Measurements from ENCODE around the gene EPS15.
"Not testable (repeated sequence)": the region's sequence is repeated elsewhere in the genome, so short reads cannot be mapped to it uniquely, and the experiment has no call there.

Gene EPS15

DNA sequence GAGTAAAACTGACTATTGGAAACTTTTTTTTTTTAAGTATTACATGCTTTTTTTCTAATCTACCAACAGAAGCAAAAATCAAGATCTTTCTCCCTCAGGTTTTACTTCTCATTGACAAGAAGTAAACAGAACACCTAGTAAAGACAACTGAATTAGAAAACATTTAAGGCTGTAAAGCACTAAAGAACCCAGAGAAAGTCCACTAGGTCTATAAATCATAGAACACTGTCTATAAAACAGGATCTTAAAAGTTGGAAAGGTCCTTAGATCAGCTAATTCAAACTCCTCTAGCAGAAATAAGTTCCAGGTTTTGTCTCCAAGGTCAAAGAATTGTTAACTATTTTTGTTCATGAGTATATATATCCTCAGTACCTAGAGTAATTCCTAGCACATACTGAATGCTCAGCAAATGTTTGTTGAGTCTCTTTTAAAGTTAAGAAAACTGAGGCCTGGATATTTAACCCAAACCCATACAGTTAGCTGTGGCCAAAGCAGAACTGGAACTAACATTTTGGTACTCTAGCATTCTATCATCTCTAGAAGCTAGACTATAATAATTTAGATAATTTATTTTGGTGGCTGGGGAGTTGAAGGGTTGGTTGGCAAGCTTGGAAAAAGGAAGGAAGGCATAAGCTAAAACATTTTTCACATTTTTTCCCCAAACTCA is 3.0 kb downstream of the EPS15 start:
- no peak for DNase-seq (ENCODE audit: low read depth in 2 of 3, low spot score in 2 of 3)

DNA sequence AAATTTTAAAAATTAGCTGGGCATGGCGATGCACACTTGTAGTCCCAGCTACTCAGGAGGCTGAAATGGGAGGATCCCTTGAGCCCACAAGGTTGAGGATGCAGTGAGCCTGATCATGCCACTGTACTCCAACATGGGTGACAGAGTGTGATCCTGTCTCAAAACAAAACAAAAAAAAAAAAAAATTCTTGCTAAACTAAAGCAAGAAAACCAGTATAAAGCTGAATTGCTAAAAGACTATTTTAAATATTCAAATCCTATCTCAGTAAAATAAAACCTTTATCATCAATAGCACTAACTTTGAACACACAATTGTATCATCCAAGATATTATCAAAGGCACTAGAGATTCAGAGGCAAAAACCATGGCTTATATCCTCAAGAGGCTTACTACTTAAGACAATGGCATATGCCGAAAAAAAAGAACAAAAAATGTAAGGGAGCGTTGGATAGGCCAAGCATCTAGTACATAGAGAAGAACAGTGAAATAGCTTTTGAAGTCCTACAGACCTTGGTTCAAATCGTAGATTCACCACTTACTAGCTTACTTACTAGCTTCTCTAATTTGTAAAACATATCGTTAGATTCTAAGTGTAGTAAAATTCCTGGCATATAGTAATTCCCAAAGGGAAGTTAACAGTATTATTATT is 3.6 kb downstream of the EPS15 start:
- DNase-seq (ENCODE audit: low read depth in 2 of 3, low spot score in 2 of 3): no peak

DNA sequence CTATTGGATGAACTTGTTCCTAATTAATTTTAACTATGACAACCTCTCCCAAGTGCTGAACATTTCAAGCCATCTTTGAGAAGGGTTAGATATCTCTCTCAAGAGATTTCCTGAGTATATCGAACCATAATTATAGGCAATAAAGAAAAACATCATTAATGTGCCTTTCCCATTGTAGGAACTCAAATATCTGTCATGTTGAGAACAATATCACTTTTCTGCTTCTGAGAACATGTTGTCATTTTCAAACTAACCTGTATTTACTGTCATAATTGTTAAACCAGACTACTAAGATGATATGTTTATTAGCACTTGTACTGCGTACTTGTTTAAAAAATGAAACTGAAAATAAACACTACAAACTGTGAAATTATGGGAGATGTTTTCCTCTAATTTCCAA is 4.3 kb downstream of the EPS15 start:
- no peak for DNase-seq (ENCODE audit: low read depth in 2 of 3, low spot score in 2 of 3)

DNA sequence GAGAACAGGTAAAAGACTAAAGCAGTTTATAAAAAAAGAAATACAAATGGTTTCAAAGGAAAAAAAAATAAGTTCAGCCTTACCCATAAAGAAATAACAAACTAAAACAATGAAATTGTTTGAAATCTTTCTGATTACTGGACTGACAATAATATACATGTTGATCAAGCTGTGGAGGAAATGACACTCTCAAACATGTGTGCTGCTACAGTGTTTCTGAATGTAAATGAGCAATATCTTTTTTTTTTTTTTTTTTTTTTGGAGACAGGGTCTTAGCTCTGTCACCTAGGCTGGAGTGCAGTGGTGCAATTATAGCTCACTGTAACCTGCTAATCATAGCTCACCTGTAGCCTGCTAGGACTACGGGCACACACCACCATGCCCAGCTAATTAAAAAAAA is 6.5 kb downstream of the EPS15 start:
- DNase-seq (ENCODE audit: low read depth in 2 of 3, low spot score in 2 of 3): no peak

DNA sequence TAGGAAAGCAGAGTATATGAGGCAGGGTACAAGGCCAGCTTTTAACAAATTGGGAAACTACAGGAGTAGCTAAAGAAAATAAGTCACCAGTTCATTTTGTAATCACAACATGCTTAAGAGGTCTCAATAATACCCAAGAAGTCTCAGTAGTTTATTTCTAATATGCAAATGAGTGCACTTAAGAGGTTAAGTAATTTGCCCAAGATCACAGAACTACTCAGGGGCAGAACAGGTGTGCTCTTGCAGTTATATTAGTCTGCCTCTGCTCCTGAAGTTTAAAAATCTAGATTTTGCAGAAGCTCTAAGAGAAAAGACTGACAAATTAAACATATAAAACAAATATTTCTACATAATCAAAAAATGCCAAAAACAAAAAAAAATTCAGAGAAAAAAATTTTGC is 6.9 kb downstream of the EPS15 start:
- DNase-seq (ENCODE audit: low read depth in 2 of 3, low spot score in 2 of 3): no peak

DNA sequence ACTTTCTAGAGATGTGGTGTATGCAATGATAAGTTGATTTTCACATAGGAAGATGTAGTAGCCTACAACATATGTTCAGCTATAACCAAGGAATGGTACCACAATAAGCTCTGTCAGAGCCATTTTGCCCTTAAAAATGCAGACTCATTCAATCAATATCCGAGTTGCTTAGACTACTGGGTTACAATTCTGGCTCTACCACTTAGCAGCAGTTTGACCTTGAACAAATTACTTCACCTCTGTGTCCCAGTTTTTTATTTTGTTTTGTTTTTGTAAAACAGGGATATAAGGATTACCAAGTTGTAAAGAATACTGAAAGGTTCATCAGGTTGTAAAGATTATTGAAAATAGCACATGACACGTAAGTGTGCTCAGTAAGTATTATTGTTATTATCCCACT is 9.3 kb downstream of the EPS15 start:
- no peak for DNase-seq (ENCODE audit: low read depth in 2 of 3, low spot score in 2 of 3)

DNA sequence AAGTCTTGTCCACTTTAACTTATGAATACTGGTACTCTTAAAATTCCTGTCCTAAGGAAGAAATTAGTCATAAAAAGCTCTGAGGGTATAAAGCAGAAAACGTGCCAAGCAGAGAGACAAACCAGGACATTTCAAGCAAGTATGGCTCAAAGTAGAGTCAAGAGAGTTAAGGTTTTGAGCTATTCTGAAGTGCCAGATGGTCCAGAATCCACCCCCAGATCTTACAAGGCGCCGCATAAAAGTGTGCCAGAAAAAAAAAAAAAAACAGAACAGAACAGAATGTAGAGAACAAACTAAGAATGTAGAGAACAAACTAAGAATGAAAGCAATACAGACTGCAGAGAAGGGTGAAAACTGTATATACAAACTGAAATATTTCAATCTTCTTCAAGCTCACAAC is 12.5 kb downstream of the EPS15 start:
- DNase-seq (ENCODE audit: low read depth in 2 of 3, low spot score in 2 of 3): no peak

DNA sequence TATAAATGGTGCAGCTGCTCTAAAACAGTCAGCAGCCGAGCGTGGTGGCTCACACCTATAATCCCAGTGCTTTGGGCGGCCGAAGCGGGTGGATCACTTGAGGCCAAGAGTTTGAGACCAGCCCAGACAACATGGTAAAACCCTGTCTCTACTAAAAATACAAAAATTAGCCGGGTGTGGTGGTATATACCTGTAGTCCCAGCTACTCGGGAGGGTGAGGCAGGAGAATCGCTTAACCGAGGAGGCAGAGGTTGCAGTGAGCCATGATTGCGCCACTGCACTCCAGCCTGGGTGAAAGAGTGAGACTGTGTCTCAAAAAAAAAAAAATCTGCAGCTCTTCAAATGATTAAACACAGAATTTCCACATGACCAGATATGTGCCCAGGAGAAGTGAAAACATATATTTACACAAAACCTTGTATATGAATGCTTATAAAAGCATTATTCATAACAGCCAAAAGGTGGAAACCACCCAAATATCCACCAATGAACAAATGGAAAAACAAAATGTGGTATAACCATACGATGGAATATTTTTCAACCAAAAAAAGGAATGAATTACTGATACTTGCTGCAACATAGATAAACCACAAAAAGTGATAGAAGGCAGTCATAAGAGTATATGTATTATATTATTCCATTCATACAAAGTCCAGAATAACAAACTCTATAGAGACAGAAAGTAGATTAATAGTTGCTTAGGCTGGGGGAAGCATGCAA is 14.1 kb downstream of the EPS15 start:
- no peak for DNase-seq (ENCODE audit: low read depth in 2 of 3, low spot score in 2 of 3)

DNA sequence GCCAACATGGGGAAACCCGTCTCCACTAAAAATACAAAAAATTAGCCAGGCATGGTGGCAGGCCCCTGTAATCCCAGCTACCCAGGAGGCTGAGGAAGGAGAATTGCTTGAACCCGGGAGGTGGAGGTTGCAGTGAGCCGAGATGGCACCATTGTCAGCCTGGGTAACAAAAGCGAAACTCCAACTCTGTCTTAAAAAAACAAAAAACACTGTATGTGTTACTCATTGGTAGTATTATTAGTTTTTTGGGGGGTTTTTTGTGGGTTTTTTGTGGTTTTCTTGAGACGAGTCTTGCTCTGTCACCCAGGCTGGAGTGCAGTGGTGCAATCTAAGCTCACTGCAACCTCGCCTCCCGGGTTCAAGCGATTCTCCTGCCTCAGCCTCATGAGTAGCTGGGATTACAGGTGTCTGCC is 17.8 kb downstream of the EPS15 start:
- DNase-seq (ENCODE audit: low read depth in 2 of 3, low spot score in 2 of 3): peak in 1 of 3 experiments; percentile 23

DNA sequence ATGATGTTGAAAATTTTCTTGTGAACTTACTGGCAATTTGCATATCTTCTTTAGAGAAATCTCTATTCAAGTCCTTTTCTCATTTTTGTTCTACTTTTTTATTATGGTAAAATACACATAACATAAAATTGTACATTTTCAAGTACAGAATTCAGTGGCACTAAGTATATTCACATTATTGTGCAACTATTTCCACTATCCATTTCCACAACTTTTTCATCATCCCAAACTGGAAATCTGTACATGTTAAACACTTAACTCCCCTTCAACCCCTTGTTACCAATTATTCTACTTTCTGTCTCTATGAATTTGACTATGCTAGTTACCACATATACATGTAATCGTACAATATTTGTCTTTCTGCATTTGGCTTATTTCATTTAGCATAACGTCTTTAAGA is 19.4 kb downstream of the EPS15 start:
- DNase-seq (ENCODE audit: low read depth in 2 of 3, low spot score in 2 of 3): no peak

DNA sequence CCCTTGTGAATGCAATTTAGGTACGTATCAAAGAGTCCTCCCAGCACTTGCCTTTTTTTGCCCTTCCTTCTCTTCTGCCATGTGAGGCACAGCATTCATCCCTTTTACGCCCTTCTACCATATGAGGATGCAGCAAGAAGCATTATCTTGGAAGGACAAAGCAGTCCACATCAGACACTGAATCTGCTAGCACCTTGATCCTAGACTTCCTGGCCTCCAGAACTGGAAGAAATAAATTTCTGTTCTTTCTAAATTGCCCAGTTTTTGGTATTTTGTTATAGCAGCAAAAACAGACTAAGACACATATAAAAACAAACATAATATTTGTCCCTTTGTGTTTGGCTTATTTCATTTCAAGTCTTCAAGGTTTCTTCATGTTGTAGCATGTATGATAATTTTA is 20.1 kb downstream of the EPS15 start:
- no peak for DNase-seq (ENCODE audit: low read depth in 2 of 3, low spot score in 2 of 3)

DNA sequence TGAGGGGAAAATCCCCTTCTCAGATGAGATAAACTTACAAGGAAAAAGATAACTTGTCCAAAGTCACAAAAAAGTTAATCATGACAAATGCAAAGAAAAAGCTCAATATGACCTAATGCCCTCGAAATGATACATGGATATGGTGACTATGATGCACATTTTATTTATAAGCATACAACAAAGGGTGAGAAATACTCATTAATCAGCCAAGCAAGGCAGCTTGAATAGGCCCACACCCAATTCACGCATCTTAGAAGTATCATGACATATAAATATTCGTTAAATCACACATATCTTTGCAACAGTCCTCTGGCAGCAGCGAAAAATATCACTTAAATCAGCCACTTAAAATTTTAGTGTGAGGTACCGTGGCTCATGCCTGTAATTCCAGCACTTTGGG is 21.7 kb downstream of the EPS15 start:
- DNase-seq (ENCODE audit: low read depth in 2 of 3, low spot score in 2 of 3): no peak

DNA sequence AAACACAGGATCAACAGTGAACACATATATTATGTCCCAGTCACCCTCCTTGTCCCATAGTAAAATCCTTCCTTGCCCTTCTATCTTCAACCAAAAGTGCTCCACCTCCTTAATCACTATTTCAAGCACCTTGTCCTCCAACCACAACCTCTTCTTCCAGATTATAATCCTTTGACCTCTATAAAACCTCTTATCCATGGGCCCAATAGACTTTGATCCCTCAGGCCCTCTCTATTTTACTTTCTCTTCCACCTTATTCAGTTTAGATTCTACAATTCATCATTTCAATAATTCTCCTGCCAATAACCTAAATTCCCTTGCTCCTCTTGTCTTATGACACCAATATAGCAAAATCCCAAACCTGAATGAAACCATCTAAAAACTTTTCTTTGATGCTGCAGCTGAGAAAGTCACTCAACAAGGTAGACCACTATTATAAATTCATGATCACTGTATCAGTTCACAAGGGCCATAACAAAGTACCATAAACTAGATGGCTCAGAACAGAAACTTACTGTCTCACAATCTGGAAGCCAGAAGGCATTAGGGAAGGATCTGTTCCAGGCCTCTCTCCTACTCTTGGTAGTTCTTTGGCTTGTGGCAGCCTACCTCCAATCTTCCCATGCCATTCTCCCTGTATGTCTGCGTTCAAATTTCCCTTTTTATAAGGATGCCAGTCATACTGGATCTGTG is 24.8 kb downstream of the EPS15 start:
- no peak for DNase-seq (ENCODE audit: low read depth in 2 of 3, low spot score in 2 of 3)

DNA sequence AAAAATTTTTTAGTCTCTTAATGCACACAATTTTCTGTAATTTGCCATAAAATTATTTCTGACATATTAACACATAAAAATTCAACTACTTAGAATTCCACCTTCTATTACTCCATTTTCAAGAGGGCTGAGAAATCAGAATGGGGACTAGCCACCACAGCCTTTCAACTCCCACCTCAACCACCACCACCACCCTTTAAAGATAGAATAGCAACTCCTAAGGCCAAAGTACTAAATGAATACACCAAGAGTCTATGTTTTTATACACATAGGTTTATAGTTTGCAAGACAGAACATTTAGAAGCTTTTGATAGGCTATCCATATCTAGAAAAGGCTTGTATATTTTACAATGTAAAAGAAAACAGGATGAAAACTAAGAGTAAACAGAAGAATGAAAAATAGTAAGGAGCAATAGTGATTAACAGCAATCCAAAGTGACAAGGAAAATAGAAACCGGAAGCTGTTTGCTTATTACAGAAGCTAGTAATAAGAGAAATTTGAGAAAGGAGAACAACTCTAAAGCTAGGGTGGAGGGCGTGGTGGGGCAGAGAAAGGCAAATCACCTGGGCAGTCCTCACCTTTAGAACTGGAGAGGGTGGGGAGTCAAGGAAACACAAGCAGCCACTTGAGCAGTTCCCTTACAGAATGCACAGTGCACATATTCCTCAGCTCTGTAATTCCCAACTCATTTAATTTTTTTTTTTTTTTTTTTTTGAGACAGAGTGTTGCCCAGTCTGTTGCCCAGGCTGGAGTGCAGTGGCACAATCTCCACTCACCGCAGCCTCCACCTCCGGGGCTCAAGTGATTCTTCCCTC is 27.7 kb downstream of the EPS15 start:
- no peak for DNase-seq (ENCODE audit: low read depth in 2 of 3, low spot score in 2 of 3)

DNA sequence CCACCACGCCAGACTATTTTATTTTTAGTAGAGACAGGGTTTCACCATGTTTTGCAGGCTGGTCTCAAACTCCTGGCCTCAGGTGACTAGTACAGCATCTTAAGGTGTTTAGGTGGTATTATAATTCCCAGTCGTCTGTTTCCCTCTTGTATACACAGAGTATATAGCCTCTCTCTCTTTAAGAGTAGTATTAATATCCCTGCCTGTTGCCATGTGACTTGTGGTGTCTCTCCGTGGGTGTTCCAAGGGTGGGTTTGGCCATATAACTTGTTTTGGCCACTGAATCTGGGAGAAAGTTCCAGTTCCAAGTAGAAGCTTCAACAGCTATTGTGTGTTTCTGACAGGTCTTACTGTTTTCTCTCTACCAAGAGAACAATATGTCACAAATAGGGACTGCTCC is 29.6 kb downstream of the EPS15 start:
- no peak for DNase-seq (ENCODE audit: low read depth in 2 of 3, low spot score in 2 of 3)

DNA sequence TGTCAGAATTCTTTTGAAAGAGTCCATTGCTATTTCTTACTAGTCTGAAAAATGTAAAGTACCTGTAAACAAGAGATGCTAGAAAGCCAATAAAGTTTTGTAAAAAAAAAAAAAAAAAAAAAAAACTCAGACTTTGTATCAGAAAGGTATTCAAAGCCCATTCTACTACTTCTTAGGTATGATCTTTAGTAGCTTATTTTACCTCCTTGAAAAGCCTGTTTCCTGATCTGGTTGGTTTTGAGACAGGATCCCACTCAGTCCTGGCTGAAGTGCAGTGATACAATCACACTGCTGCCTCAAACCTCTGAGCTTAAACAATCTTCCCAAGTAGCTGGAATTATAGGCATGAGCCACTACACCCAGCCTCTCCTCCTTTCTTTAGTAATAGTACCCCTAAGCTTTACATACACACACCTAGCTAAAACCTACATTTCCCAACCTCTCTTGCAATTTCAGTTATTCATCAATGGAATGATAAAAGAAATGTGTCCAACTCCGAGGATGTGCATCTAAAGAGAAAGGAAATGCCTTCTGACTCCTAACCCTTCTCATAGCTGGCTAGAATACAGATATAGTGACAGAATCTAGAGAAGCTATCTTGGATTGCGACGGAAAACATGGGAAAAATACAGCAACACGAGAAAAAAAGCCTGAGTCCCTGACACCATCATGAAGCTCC is 30.6 kb downstream of the EPS15 start:
- DNase-seq (ENCODE audit: low read depth in 2 of 3, low spot score in 2 of 3): no peak

DNA sequence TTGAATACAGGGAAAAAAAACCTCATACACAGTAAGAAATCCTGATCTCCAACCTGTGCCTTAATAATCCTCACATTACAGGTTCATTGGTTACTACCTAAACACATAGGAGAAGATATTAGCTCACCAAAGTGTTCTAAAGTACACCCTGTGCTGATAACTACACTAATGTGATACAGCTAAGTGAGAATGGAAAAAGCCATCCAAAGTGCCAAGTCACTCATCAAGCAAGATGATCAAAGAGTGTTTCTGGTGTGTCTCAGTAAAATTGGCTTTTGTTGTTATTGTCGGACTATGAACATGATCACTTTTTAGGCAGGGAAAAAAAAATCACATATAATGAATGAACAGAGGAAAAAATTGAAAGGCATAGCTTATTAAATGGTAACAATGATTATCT is 31.4 kb downstream of the EPS15 start:
- no peak for DNase-seq (ENCODE audit: low read depth in 2 of 3, low spot score in 2 of 3)

DNA sequence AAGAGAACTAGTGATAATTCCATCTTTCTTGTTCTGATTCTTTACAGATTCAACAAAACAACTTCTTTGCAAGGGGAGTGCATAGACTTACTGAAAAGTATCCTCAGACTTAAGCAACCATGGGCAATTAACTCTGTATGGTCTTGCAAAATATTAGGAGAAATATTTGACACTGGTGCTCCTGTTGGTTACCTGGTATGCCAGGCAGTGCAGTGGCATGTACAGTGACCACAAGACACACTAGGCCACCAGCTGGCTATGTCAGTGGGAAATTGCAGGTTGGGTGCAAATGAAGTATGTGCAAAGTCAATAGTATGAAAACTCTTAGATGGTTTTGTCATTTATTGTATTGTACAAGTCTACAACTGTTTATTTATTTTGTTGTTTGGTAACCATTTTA is 34.5 kb downstream of the EPS15 start:
- DNase-seq (ENCODE audit: low read depth in 2 of 3, low spot score in 2 of 3): no peak

DNA sequence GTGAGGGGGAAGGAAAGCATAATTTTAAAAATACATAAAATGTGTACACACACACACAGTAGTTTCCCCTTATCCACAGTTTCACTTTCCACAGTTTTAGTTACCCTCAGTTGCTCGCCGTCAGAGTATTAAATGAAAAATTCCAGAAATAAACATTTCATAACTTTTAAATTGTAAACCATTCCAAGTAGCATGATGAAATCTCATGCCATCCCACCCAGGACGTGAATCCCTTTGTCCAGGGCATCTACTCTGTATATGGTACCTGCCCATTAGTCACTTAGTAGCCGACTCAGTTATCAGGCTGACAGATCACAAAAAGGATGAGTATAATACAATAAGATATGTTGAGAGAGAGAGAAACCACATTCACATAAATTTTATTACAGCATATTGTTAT is 36.2 kb downstream of the EPS15 start:
- no peak for DNase-seq (ENCODE audit: low read depth in 2 of 3, low spot score in 2 of 3)

DNA sequence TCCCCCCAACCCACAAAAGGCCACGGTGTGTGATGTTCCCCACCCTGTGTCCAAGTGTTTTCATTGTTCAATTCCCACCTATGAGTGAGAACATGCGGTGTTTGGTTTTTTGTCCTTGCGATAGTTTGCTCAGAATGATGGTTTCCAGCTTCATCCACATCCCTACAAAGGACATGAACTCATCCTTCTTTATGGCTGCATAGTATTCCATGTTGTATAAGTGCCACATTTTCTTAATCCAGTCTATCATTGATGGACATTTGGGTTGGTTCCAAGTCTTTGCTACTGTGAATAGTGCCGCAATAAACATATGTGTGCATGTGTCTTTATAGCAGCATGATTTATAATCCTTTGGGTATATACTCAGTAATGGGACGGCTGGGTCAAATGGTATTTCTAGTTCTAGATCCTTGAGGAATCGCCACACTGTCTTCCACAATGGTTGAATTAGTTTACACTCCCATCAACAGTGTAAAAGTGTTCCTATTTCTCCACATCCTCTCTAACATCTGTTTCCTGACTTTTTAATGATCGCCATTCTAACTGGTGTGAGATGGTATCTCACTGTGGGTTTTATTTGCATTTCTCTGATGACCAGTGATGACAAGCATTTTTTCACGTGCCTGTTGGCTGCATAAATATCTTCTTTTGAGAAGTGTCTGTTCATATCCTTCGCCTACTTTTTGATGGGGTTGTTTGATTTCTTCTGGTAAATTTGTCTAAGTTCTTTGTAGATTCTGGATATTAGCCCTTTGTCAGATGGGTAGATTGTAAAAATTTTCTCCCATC is 44.0 kb downstream of the EPS15 start:
- DNase-seq (ENCODE audit: low read depth in 2 of 3, low spot score in 2 of 3): not testable (repeated sequence)

Measured in activated CD8-positive, alpha-beta memory T cell treated with anti-CD3 and anti-CD28 coated beads for 48 hours (primary cell).